Neural cell (in vitro differentiated cells): Measurements from ENCODE around the gene MLLT6. TPM values are rescaled to one million over a fixed set of nuclear protein-coding genes. Genes with fewer than 3 reads are reported as not detected.

Experiments
- H2AFZ ChIP-seq: fragments of 200-600, 300-800 bp; sonication (generic), shearing (Covaris generic); 2 replicates; pipeline ENCODE4 v1.6.0; 2014; ENCODE audit warnings: low read depth, mild to moderate bottlenecking, antibody characterized with exemption, low read length, moderate library complexity
- H3F3A ChIP-seq: fragments of 200-600 bp; shearing (Covaris generic); 2 replicates; pipeline ENCODE4 v1.6.1; 2016; ENCODE audit warnings: mild to moderate bottlenecking, moderate library complexity, mixed read lengths, antibody characterized with exemption, low read length; ENCODE audit not compliant: insufficient read depth, poor library complexity, severe bottlenecking
- H3K27ac ChIP-seq: fragments of 200-600, 300-800 bp; sonication (generic), shearing (Covaris generic); 2 replicates; pipeline ENCODE4 v1.5.1; 2014; ENCODE audit warnings: mild to moderate bottlenecking, low read length, moderate library complexity
- H3K27me3 ChIP-seq: fragments of 300-800, 200-600 bp; sonication (generic), shearing (Covaris generic); 2 replicates; pipeline ENCODE4 v1.6.0; 2014; ENCODE audit warnings: mild to moderate bottlenecking, low read depth, low read length, moderate library complexity; ENCODE audit not compliant: insufficient read depth
- H3K36me3 ChIP-seq: fragments of 300-800, 200-600 bp; sonication (generic), shearing (Covaris generic); 2 replicates; pipeline ENCODE4 v1.5.1; 2014; ENCODE audit warnings: mild to moderate bottlenecking, antibody characterized with exemption, low read length, moderate library complexity; ENCODE audit not compliant: insufficient read depth
- H3K4me2 ChIP-seq: fragments of 300-800, 200-600 bp; sonication (generic), shearing (Covaris generic); 2 replicates; pipeline ENCODE4 v1.6.0; 2014; ENCODE audit warnings: mild to moderate bottlenecking, low read length
- H3K4me3 ChIP-seq: fragments of 300-800, 200-600 bp; sonication (generic), shearing (Covaris generic); 2 replicates; pipeline ENCODE4 v1.5.1; 2014; ENCODE audit warnings: mild to moderate bottlenecking, low read length, moderate library complexity
- H3K79me2 ChIP-seq: fragments of 200-600 bp; shearing (Covaris generic); replicated peaks from 2 replicates; pipeline ENCODE4 v1.6.0; 2014; ENCODE audit warnings: mild to moderate bottlenecking, low read length, moderate library complexity; ENCODE audit not compliant: insufficient read depth
- H3K9ac ChIP-seq: fragments of 300-800, 200-600 bp; sonication (generic), shearing (Covaris generic); 2 replicates; pipeline ENCODE4 v1.6.1; 2016; ENCODE audit warnings: mild to moderate bottlenecking, low read length, mixed read lengths
- H3K9me2 ChIP-seq: fragments of 200-600 bp; shearing (Covaris generic); 2 replicates; pipeline ENCODE4 v1.6.1; 2016; ENCODE audit warnings: mild to moderate bottlenecking, low read length, mixed read lengths; ENCODE audit not compliant: insufficient read depth
- H3K9me3 ChIP-seq: fragments of 200-600, 300-800 bp; sonication (generic), shearing (Covaris generic); 2 replicates; pipeline ENCODE4 v1.6.1; 2016; ENCODE audit warnings: mild to moderate bottlenecking, mixed run types, low read length, moderate library complexity, mixed read lengths
- H4K20me1 ChIP-seq: fragments of 200-600 bp; shearing (Covaris generic); 2 replicates; pipeline ENCODE4 v1.6.1; 2016; ENCODE audit warnings: mild to moderate bottlenecking, mixed run types; ENCODE audit not compliant: insufficient read depth
- CTCF ChIP-seq: fragments of 450-650 bp; IDR thresholded peaks from 2 replicates; pipeline ENCODE4 v1.5.1; 2014; ENCODE audit warnings: antibody characterized with exemption, mild to moderate bottlenecking, moderate library complexity; ENCODE audit not compliant: poor library complexity, severe bottlenecking
- EP300 ChIP-seq: fragments of 450-650 bp; conservative IDR thresholded peaks from 2 replicates; pipeline ENCODE4 v1.6.1; 2014; ENCODE audit warnings: antibody characterized with exemption, mild to moderate bottlenecking, moderate library complexity; ENCODE audit not compliant: poor library complexity, severe bottlenecking
- EZH2 ChIP-seq: fragments of 200-600, 300-800 bp; shearing (Covaris generic), sonication (generic); IDR thresholded peaks from 2 replicates; pipeline ENCODE4 v1.6.1; 2014; ENCODE audit warnings: antibody characterized with exemption, low read length, borderline replicate concordance, mild to moderate bottlenecking; ENCODE audit not compliant: insufficient read depth, poor library complexity, severe bottlenecking
- MXI1 ChIP-seq: fragments of 450-650 bp; conservative IDR thresholded peaks from 2 replicates; pipeline ENCODE4 v1.6.1; 2014; ENCODE audit warnings: antibody characterized with exemption, mild to moderate bottlenecking; ENCODE audit not compliant: poor library complexity, severe bottlenecking
- POLR2AphosphoS5 ChIP-seq: IDR thresholded peaks from 2 replicates; pipeline ENCODE4 v1.6.1; 2012
- RAD21 ChIP-seq: fragments of 450-650 bp; conservative IDR thresholded peaks from 2 replicates; pipeline ENCODE4 v1.6.1; 2014; ENCODE audit warnings: antibody characterized with exemption, mild to moderate bottlenecking, moderate library complexity
- REST ChIP-seq: IDR thresholded peaks from 2 replicates; pipeline ENCODE4 v1.6.1; 2012; ENCODE audit warnings: borderline replicate concordance
- SMC3 ChIP-seq: fragments of 450-650 bp; conservative IDR thresholded peaks from 2 replicates; pipeline ENCODE4 v1.6.1; 2014; ENCODE audit warnings: antibody characterized with exemption, mild to moderate bottlenecking, moderate library complexity; ENCODE audit not compliant: poor library complexity
- TAF1 ChIP-seq: IDR thresholded peaks from 2 replicates; pipeline ENCODE4 v1.6.1; 2012; ENCODE audit warnings: low read depth
- polyA plus RNA-seq: library from polyadenylated mRNA; depleted of rRNA; stranded (reverse); fragments of >200 nt; gene quantifications from 2 replicates; pipeline ENCODE4 v1.2.3, GENCODE V29; 2014

MLLT6 gene
- polyA plus RNA-seq, 1 donor from 2014 or later = 19.7 TPM

GRCh38 chr17:38735161-38735997 is 30.3 kb downstream of the MLLT6 start:
- Histone ChIP-seq H3K9ac (no peak overlapping the region), H3K79me2 (peaks cover 6% of the 10 kb centered on the region), H4K20me1 (peaks cover 9% of the 10 kb centered on the region), H3F3A (no peaks in the 10 kb centered on the region), H2AFZ (no peak overlapping the region), H3K9me2 (no peaks in the 10 kb centered on the region), H3K4me2 (no peak overlapping the region), H3K27ac (no peak overlapping the region), H3K9me3 (no peaks in the 10 kb centered on the region), H3K27me3 (no peaks in the 10 kb centered on the region), H3K4me3 (no peak overlapping the region), H3K36me3 (no peaks in the 10 kb centered on the region)
- peak; percentile 71 for TF ChIP-seq RAD21
- no peak for TF ChIP-seq EP300
- peak; percentile 74 for TF ChIP-seq SMC3
- no peak for TF ChIP-seq TAF1
- TF ChIP-seq EZH2 = no peak
- TF ChIP-seq MXI1 = no peak
- peak; percentile 32 for TF ChIP-seq POLR2AphosphoS5
- peak; percentile 83 for TF ChIP-seq CTCF
- TF ChIP-seq REST = no peak

- Histone ChIP-seq H3K4me2 (no peak overlapping the region), H4K20me1 (peaks cover 23% of the 10 kb centered on the region), H2AFZ (no peak overlapping the region), H3K9me3 (no peaks in the 10 kb centered on the region), H3F3A (no peaks in the 10 kb centered on the region), H3K4me3 (no peak overlapping the region), H3K27ac (no peak overlapping the region), H3K27me3 (no peaks in the 10 kb centered on the region), H3K36me3 (no peaks in the 10 kb centered on the region), H3K9ac (no peak overlapping the region), H3K79me2 (peaks cover 33% of the 10 kb centered on the region), H3K9me2 (no peaks in the 10 kb centered on the region)
- no peak for TF ChIP-seq EP300
Measured at GRCh38 chr17:38738007-38738662, 33.1 kb downstream of the MLLT6 start.
